Measurements from ENCODE around the gene NDUFA3.
A peak's percentile ranks its signal among the peaks of the same experiment; 100 is the strongest.

The NDUFA3 gene

DNA sequence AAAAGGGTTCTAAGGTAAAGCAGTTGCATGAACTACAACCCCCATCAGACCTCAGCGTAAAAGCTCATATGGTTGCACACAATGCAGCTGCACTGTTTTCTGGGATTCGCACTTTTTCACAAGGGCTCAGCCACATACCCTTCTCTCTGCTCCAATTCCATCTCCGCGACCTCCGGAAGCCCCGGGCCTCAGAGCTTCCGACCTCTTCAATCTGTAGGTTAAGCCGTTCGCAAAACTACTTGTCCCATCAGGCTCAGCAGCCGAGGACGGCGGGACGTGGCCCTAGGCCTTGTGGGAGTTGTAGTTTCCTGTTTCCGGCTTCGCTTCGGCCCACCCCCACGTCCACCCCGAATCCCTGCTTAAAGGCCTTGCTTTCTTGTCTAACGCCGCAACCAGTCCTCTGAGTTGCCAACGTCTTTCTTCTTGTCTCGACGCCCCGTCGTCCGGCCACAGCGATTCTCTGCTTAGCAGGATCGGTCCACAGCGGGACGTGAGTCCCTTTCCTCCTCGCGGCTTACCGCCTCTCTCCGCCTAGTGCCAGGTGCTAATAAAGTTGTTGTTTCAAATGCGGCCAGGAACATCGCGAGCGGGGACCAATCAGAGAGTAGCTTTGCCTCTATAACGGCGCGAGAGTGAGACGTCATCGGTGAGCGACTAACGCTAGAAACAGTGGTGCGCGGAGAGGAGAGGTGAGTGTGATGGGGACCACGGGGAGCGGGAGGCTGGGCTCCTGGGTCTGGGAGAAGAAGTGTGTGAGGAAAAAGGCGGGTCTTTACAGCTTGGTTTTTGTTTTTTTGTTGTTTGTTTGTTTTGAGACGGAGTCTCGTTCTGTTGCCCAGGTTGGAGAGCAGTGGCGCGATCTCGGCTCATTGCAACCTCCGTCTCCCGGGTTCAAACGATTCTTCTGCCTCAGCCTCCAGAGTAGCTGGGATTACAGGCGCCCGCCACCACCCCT is 12.7 kb downstream of the NDUFA3 start, which contains the start of the genes PRPF31 and TFPT:
Gene PRPF31, plus strand, starts transcription at position 646 of the 955 bp plus-strand sequence. CDS start 2,525 bp downstream, outside the sequence.
Gene TFPT, minus strand, starts transcription at position 549 of the 955 bp plus-strand sequence. Its CDS starts 388 bp downstream, at position 161.
- peaks cover 4% of the 10 kb centered on the region; the same call in 1 of the 2 replicates for H3K4me1 ChIP-seq (ENCODE audit: low read length)

DNA sequence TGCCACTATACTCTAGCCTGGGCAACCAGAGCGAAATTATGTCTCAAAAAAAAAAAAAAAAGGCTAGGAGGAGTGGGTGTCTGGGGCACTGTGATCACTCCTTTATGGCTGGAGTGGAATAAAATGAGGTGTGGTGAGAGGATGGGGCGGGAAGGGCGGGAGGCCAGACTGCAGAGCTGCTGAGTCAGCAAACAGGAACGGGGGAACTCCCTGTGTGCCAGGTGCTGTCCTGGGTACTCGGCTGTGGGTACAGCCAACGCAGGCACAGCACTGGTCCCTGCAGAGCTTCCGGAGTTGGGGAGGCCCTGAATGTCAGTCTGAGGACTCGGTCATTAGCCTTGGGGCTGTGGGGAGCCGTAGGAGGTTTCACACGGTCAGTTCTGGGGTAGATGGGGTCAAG is 18.6 kb downstream of the NDUFA3 start:
- Histone ChIP-seq H3K79me2 (ENCODE audit: low read length) (peaks cover 11% of the 10 kb centered on the region), H3K4me3 (ENCODE audit: low read length) (no peak overlapping the region), H3K27me3 (replicated peaks; ENCODE audit: insufficient read depth, low read length) (no peaks in the 10 kb centered on the region), H3K36me3 (replicated peaks; ENCODE audit: insufficient read depth, low read length) (no peaks in the 10 kb centered on the region), H3K9me3 (replicated peaks; ENCODE audit: insufficient read depth, low read length) (no peaks in the 10 kb centered on the region), H3K4me1 (ENCODE audit: low read length) (peaks cover 4% of the 10 kb centered on the region; the same call in 1 of the 2 replicates), H3K9me2 (replicated peaks; ENCODE audit: insufficient read depth, low read length) (no peaks in the 10 kb centered on the region), H3K9ac (ENCODE audit: low read length) (no peak overlapping the region), H2AFZ (ENCODE audit: low read length) (no peak overlapping the region), H4K20me1 (ENCODE audit: insufficient read depth, low read length) (no peaks in the 10 kb centered on the region), H3F3A (ENCODE audit: insufficient read depth, low read length) (no peaks in the 10 kb centered on the region), H3K4me2 (ENCODE audit: low read depth, low read length) (no peak overlapping the region), H3K27ac (ENCODE audit: low read length) (no peak overlapping the region)
- TF ChIP-seq EZH2phosphoT487 (IDR thresholded peaks at IDR 0.05; ENCODE audit: low read length) (no peak), EZH2 (optimal IDR thresholded peaks at IDR 0.05; ENCODE audit: low read depth, low read length) (no peak)
- TF ChIP-seq, protein P1, sequence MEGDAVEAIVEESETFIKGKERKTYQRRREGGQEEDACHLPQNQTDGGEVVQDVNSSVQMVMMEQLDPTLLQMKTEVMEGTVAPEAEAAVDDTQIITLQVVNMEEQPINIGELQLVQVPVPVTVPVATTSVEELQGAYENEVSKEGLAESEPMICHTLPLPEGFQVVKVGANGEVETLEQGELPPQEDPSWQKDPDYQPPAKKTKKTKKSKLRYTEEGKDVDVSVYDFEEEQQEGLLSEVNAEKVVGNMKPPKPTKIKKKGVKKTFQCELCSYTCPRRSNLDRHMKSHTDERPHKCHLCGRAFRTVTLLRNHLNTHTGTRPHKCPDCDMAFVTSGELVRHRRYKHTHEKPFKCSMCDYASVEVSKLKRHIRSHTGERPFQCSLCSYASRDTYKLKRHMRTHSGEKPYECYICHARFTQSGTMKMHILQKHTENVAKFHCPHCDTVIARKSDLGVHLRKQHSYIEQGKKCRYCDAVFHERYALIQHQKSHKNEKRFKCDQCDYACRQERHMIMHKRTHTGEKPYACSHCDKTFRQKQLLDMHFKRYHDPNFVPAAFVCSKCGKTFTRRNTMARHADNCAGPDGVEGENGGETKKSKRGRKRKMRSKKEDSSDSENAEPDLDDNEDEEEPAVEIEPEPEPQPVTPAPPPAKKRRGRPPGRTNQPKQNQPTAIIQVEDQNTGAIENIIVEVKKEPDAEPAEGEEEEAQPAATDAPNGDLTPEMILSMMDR (IDR thresholded peaks at IDR 0.05; ENCODE audit: low read length) = no peak
- DNase-seq = no peak

More for the DNA sequence above, 12.7 kb downstream of the NDUFA3 start, which contains the start of the genes PRPF31 and TFPT:
- peak; percentile 98 for DNase-seq
- no peak for TF ChIP-seq EZH2 (optimal IDR thresholded peaks at IDR 0.05; ENCODE audit: low read depth, low read length)
- TF ChIP-seq, protein P1 (IDR thresholded peaks at IDR 0.05; ENCODE audit: low read length) = no peak
- no peaks in the 10 kb centered on the region for H3K36me3 ChIP-seq (replicated peaks; ENCODE audit: insufficient read depth, low read length)
- H3K4me3 ChIP-seq (ENCODE audit: low read length) = peak within 1 kb of the TSS; percentile 85
- H3K9me2 ChIP-seq (replicated peaks; ENCODE audit: insufficient read depth, low read length) = no peaks in the 10 kb centered on the region
- H3K79me2 ChIP-seq (ENCODE audit: low read length) = peaks cover 26% of the 10 kb centered on the region
- H3K4me2 ChIP-seq (ENCODE audit: low read depth, low read length) = peak within 1 kb of the TSS; percentile 92
- H2AFZ ChIP-seq (ENCODE audit: low read length) = peak within 1 kb of the TSS; percentile 80
- H3K9ac ChIP-seq (ENCODE audit: low read length) = peak within 1 kb of the TSS; percentile 82
- H3K27ac ChIP-seq (ENCODE audit: low read length) = peak within 1 kb of the TSS; percentile 64
- H3K27me3 ChIP-seq (replicated peaks; ENCODE audit: insufficient read depth, low read length) = no peaks in the 10 kb centered on the region
- no peaks in the 10 kb centered on the region for H3F3A ChIP-seq (ENCODE audit: insufficient read depth, low read length)
- H4K20me1 ChIP-seq (ENCODE audit: insufficient read depth, low read length) = no peaks in the 10 kb centered on the region
- no peaks in the 10 kb centered on the region for H3K9me3 ChIP-seq (replicated peaks; ENCODE audit: insufficient read depth, low read length)

DNA sequence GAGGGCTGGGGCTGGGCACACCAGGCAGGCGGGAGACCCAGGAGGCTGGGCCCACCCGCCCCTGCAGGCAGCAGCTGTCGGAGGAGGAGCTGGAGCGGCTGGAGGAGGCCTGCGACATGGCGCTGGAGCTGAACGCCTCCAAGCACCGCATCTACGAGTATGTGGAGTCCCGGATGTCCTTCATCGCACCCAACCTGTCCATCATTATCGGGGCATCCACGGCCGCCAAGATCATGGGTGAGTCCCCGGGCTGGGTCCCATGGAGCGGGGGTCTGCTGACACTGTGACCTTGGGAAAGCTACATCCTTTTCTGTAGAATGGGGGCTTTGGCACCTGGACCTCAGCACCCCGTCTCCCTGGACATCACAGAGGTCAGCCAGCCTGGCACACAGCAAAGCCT is 21.0 kb downstream of the NDUFA3 start:
- TF ChIP-seq EZH2 (optimal IDR thresholded peaks at IDR 0.05; ENCODE audit: low read depth, low read length) = no peak
- TF ChIP-seq, protein P1 (IDR thresholded peaks at IDR 0.05; ENCODE audit: low read length) = no peak
- TF ChIP-seq EZH2phosphoT487 (IDR thresholded peaks at IDR 0.05; ENCODE audit: low read length) = no peak
- H3K4me1 ChIP-seq (ENCODE audit: low read length) = no peaks in the 10 kb centered on the region
- H3K36me3 ChIP-seq (replicated peaks; ENCODE audit: insufficient read depth, low read length) = no peaks in the 10 kb centered on the region

More for the DNA sequence above, 21.0 kb downstream of the NDUFA3 start:
- Histone ChIP-seq H3K9ac (ENCODE audit: low read length) (no peak overlapping the region), H3K79me2 (ENCODE audit: low read length) (no peaks in the 10 kb centered on the region), H4K20me1 (ENCODE audit: insufficient read depth, low read length) (no peaks in the 10 kb centered on the region), H3K27me3 (replicated peaks; ENCODE audit: insufficient read depth, low read length) (no peaks in the 10 kb centered on the region), H3K4me3 (ENCODE audit: low read length) (no peak overlapping the region), H2AFZ (ENCODE audit: low read length) (no peak overlapping the region), H3F3A (ENCODE audit: insufficient read depth, low read length) (no peaks in the 10 kb centered on the region), H3K9me3 (replicated peaks; ENCODE audit: insufficient read depth, low read length) (no peaks in the 10 kb centered on the region), H3K9me2 (replicated peaks; ENCODE audit: insufficient read depth, low read length) (no peaks in the 10 kb centered on the region), H3K4me2 (ENCODE audit: low read depth, low read length) (no peak overlapping the region), H3K27ac (ENCODE audit: low read length) (no peak overlapping the region)
- no peak for DNase-seq

Measured in MM.1S (cell line).